H1 (cell line): Measurements from ENCODE around the gene RASD2. TPM values are rescaled to one million over a fixed set of nuclear protein-coding genes. Genes with fewer than 3 reads are reported as not detected.

ENCODE experiments used
- POU5F1 ChIP-seq: IDR thresholded peaks from 2 replicates; pipeline ENCODE4 v1.6.1; 2011; ENCODE audit warnings: low read depth, mild to moderate bottlenecking, low read length, moderate library complexity
- RBBP5 ChIP-seq: IDR thresholded peaks from 2 replicates; pipeline ENCODE4 v1.7.1; 2012; ENCODE audit warnings: low read depth, mild to moderate bottlenecking, inconsistent platforms, low read length, moderate library complexity, borderline replicate concordance
- polyA plus RNA-seq, 7 experiments: library from polyadenylated mRNA; depleted of rRNA in 3 of 7; stranded (reverse) in 5 of 7; unstranded in 2 of 7; fragments of >200 nt in 5 of 7; fragments of 200-250 nt in 2 of 7; gene quantifications; 1 replicate in 5 of 7; 2 replicates in 1 of 7; 4 replicates in 1 of 7; pipeline versions ENCODE4 v1.2.1 to v1.2.3, GENCODE V29; 2011 to 2013; ENCODE audit warnings: missing spikeins in 2 of 7, mixed read lengths in 2 of 7
- total RNA-seq: library from RNA; stranded (reverse); fragmentation: NEBNext Ultra II Directional; extraction: Animal tissue kit (Norgen Biotek cat#: 25700); gene quantifications from 2 replicates; pipeline ENCODE4 v1.2.1, GENCODE V29; 2021

RASD2 gene
- total and polyA plus RNA-seq, 2 of the 8 experiments (the other 6 are each of a cell fraction or from before 2014, with no cell fraction given), result 1.9 to 5.1 TPM

GRCh38 chr22:35582861-35583670 lies 42.4 kb downstream of the RASD2 start (continued):
- TF ChIP-seq POU5F1 (no peak), RBBP5 (no peak)
